Activated T-cell treated with anti-CD3 and anti-CD28 coated beads for 1 hour (primary cell): ENCODE data around the gene CAMSAP1.

Experiments
- DNase-seq: peaks from one replicate; pipeline ENCODE4 v3.0.0-alpha.2; 2020; ENCODE audit warnings: low read depth

Gene CAMSAP1

GRCh38 chr9:135772702-135773493 is 134.4 kb downstream of the CAMSAP1 start:
- no peak for DNase-seq

GRCh38 chr9:135772056-135772646 is 135.2 kb downstream of the CAMSAP1 start:
- DNase-seq: no peak

GRCh38 chr9:135771401-135772051 is 135.8 kb downstream of the CAMSAP1 start:
- DNase-seq: no peak

- DNase-seq: no peak
Measured at GRCh38 chr9:135770771-135771170, 136.6 kb downstream of the CAMSAP1 start.

- no peak for DNase-seq
Measured at GRCh38 chr9:135770203-135770535, 137.2 kb downstream of the CAMSAP1 start.

GRCh38 chr9:135769489-135770202 is 137.7 kb downstream of the CAMSAP1 start:
- no peak for DNase-seq

GRCh38 chr9:135768516-135769218 is 138.7 kb downstream of the CAMSAP1 start:
- no peak for DNase-seq

- no peak for DNase-seq
Measured at GRCh38 chr9:135766707-135767106, 140.6 kb downstream of the CAMSAP1 start.

- no peak for DNase-seq
Measured at GRCh38 chr9:135766251-135766650, 141.1 kb downstream of the CAMSAP1 start.

GRCh38 chr9:135765416-135765815 is 141.9 kb downstream of the CAMSAP1 start:
- no peak for DNase-seq

- no peak for DNase-seq
Measured at GRCh38 chr9:135764731-135765130, 142.6 kb downstream of the CAMSAP1 start.

GRCh38 chr9:135763716-135764446 is 143.5 kb downstream of the CAMSAP1 start:
- DNase-seq: no peak

GRCh38 chr9:135762921-135763320 is 144.4 kb downstream of the CAMSAP1 start:
- no peak for DNase-seq

GRCh38 chr9:135761845-135762168 is 145.5 kb downstream of the CAMSAP1 start:
- DNase-seq: no peak

- no peak for DNase-seq
Measured at GRCh38 chr9:135761150-135761844, 146.0 kb downstream of the CAMSAP1 start.

GRCh38 chr9:135760465-135760864 is 146.9 kb downstream of the CAMSAP1 start:
- DNase-seq: no peak

- no peak for DNase-seq
Measured at GRCh38 chr9:135759676-135760300, 147.6 kb downstream of the CAMSAP1 start.

GRCh38 chr9:135758870-135759269 is 148.5 kb downstream of the CAMSAP1 start:
- DNase-seq: no peak
